Parathyroid adenoma (tissue), 2 donors: ENCODE results near the gene TP53TG5.

ENCODE experiments used
- H2AFZ ChIP-seq: fragments of 300-600 bp; sonication (generic); one replicate; pipeline ENCODE4 v1.7.0; 2017; ENCODE audit warnings: antibody characterized with exemption, mild to moderate bottlenecking
- H3K27ac ChIP-seq: fragments of 300-600 bp; sonication (generic); one replicate; pipeline ENCODE4 v1.7.0; 2017
- H3K27me3 ChIP-seq: fragments of 300-600 bp; sonication (generic); one replicate; pipeline ENCODE4 v1.7.0; 2017; ENCODE audit warnings: low read length; ENCODE audit not compliant: control insufficient read depth, insufficient read depth
- H3K36me3 ChIP-seq: fragments of 300-600 bp; sonication (generic); one replicate; pipeline ENCODE4 v1.7.0; 2017; ENCODE audit warnings: low read length; ENCODE audit not compliant: control insufficient read depth, insufficient read depth
- H3K4me1 ChIP-seq: fragments of 300-600 bp; sonication (generic); one replicate; pipeline ENCODE4 v1.7.0; 2017; ENCODE audit warnings: control low read depth
- H3K4me2 ChIP-seq: fragments of 300-600 bp; sonication (generic); one replicate; pipeline ENCODE4 v1.7.0; 2017; ENCODE audit warnings: low read length
- H3K4me3 ChIP-seq: fragments of 300-600 bp; sonication (generic); one replicate; pipeline ENCODE4 v1.7.0; 2017; ENCODE audit warnings: low read depth, low read length
- H3K79me2 ChIP-seq: fragments of 300-600 bp; sonication (generic); one replicate; pipeline ENCODE4 v1.7.0; 2017; ENCODE audit warnings: control low read depth
- H3K9ac ChIP-seq: fragments of 300-600 bp; sonication (generic); one replicate; pipeline ENCODE4 v1.7.0; 2017; ENCODE audit warnings: mild to moderate bottlenecking
- H3K9me3 ChIP-seq: fragments of 300-600 bp; sonication (generic); one replicate; pipeline ENCODE4 v1.7.0; 2017; ENCODE audit warnings: low read length; ENCODE audit not compliant: control insufficient read depth
- TF ChIP-seq, protein P1 (sequence below): fragments of 300-600 bp; sonication (generic); IDR thresholded peaks from one replicate; pipeline ENCODE4 v1.7.0; 2017; ENCODE audit warnings: antibody characterized with exemption, mild to moderate bottlenecking
- donor health status: primary hyperparathyroidism.

The TP53TG5 gene

GRCh38 chr20:45378191-45378590 is at the start of gene TP53TG5:
Gene TP53TG5, minus strand, starts transcription at chr20:45378325. Its CDS starts 89 bp downstream, at chr20:45378236.
- H3K27me3 ChIP-seq = no peaks in the 10 kb centered on the region
- TF ChIP-seq, protein P1, sequence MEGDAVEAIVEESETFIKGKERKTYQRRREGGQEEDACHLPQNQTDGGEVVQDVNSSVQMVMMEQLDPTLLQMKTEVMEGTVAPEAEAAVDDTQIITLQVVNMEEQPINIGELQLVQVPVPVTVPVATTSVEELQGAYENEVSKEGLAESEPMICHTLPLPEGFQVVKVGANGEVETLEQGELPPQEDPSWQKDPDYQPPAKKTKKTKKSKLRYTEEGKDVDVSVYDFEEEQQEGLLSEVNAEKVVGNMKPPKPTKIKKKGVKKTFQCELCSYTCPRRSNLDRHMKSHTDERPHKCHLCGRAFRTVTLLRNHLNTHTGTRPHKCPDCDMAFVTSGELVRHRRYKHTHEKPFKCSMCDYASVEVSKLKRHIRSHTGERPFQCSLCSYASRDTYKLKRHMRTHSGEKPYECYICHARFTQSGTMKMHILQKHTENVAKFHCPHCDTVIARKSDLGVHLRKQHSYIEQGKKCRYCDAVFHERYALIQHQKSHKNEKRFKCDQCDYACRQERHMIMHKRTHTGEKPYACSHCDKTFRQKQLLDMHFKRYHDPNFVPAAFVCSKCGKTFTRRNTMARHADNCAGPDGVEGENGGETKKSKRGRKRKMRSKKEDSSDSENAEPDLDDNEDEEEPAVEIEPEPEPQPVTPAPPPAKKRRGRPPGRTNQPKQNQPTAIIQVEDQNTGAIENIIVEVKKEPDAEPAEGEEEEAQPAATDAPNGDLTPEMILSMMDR = no peak
- peaks cover 7% of the 10 kb centered on the region for H3K79me2 ChIP-seq
- H3K9ac ChIP-seq = no peak within 1 kb of the TSS
- peaks cover 11% of the 10 kb centered on the region for H3K4me1 ChIP-seq
- H2AFZ ChIP-seq = peak within 1 kb of the TSS; percentile 67
- no peaks in the 10 kb centered on the region for H3K36me3 ChIP-seq
- peak within 1 kb of the TSS; percentile 24 for H3K4me2 ChIP-seq
- H3K27ac ChIP-seq = peak within 1 kb of the TSS; percentile 39
- no peak within 1 kb of the TSS for H3K4me3 ChIP-seq
- H3K9me3 ChIP-seq = no peaks in the 10 kb centered on the region

- no peaks in the 10 kb centered on the region for H3K79me2 ChIP-seq
- H3K27me3 ChIP-seq = no peaks in the 10 kb centered on the region
- no peak overlapping the region for H3K4me3 ChIP-seq
- no peak overlapping the region for H3K27ac ChIP-seq
- H3K9me3 ChIP-seq = no peaks in the 10 kb centered on the region
- no peaks in the 10 kb centered on the region for H3K36me3 ChIP-seq
- no peak overlapping the region for H3K4me2 ChIP-seq
- TF ChIP-seq, protein P1 = no peak
- no peak overlapping the region for H3K9ac ChIP-seq
- no peak overlapping the region for H2AFZ ChIP-seq
- H3K4me1 ChIP-seq = no peaks in the 10 kb centered on the region
Measured at GRCh38 chr20:45427236-45428149, 49.4 kb upstream of the TP53TG5 start.

GRCh38 chr20:45426320-45427016 is 48.3 kb upstream of the TP53TG5 start:
- Histone ChIP-seq H3K79me2 (no peaks in the 10 kb centered on the region), H3K27ac (no peak overlapping the region), H2AFZ (no peak overlapping the region), H3K9ac (no peak overlapping the region), H3K9me3 (no peaks in the 10 kb centered on the region), H3K36me3 (no peaks in the 10 kb centered on the region), H3K27me3 (no peaks in the 10 kb centered on the region), H3K4me2 (no peak overlapping the region), H3K4me3 (no peak overlapping the region), H3K4me1 (no peaks in the 10 kb centered on the region)
- TF ChIP-seq, protein P1 = no peak

- Histone ChIP-seq H3K4me3 (no peak overlapping the region), H3K27me3 (no peaks in the 10 kb centered on the region), H3K79me2 (no peaks in the 10 kb centered on the region), H3K4me2 (no peak overlapping the region), H3K9me3 (no peaks in the 10 kb centered on the region), H2AFZ (no peak overlapping the region), H3K36me3 (no peaks in the 10 kb centered on the region), H3K4me1 (no peaks in the 10 kb centered on the region), H3K9ac (no peak overlapping the region), H3K27ac (no peak overlapping the region)
- TF ChIP-seq, protein P1 = no peak
Measured at GRCh38 chr20:45425561-45425960, 47.4 kb upstream of the TP53TG5 start.
